Activated CD4-positive, alpha-beta memory T cell treated with anti-CD3 and anti-CD28 coated beads, Interleukin-2, amount 10 ng/mL, durations not matched to agents 7 days and 5 days (primary cell): ENCODE data around the gene AXIN1. TPM values are rescaled to one million over a fixed set of nuclear protein-coding genes. Genes with fewer than 3 reads are reported as not detected.
"Not testable (repeated sequence)": the region's sequence is repeated elsewhere in the genome, so short reads cannot be mapped to it uniquely, and the experiment has no call there.

ENCODE experiments used
- CTCF ChIA-PET: fragments of 350-600 bp; sonication (Branson Sonifier 250); formaldehyde crosslinking; loops from one replicate; lab custom pipeline; 2021; ENCODE audit warnings: antibody characterized with exemption, inconsistent platforms; lab: Charles Lee
- POLR2A ChIA-PET: fragments of 350-600 bp; sonication (Branson Sonifier 250); formaldehyde crosslinking; loops from one replicate; lab custom pipeline; 2021; ENCODE audit warnings: antibody characterized with exemption; lab: Charles Lee
- DNase-seq: peaks from one replicate; pipeline ENCODE4 v3.0.0-alpha.2; 2020
- H3K27ac Mint-ChIP-seq: one replicate; pipeline ENCODE4 v1.8.0; 2021; ENCODE audit warnings: mild to moderate bottlenecking, mixed read lengths
- H3K27me3 Mint-ChIP-seq: one replicate; pipeline ENCODE4 v1.8.0; 2021; ENCODE audit warnings: mixed read lengths
- H3K36me3 Mint-ChIP-seq: one replicate; pipeline ENCODE4 v1.8.0; 2021; ENCODE audit warnings: low read depth, mixed read lengths
- H3K4me1 Mint-ChIP-seq: one replicate; pipeline ENCODE4 v1.8.0; 2021; ENCODE audit warnings: mixed read lengths
- H3K4me3 Mint-ChIP-seq: one replicate; pipeline ENCODE4 v1.8.0; 2021; ENCODE audit warnings: mild to moderate bottlenecking, mixed read lengths
- H3K9me3 Mint-ChIP-seq: one replicate; pipeline ENCODE4 v1.8.0; 2021; ENCODE audit warnings: mixed read lengths
- total RNA-seq, 2 experiments: library from RNA; stranded (reverse); gene quantifications; one replicate each; pipeline ENCODE4 v1.2.3, GENCODE V29; 2021

The AXIN1 gene
- total RNA-seq, 2 experiments from 2014 or later, result 25.4 to 25.7 TPM

DNA sequence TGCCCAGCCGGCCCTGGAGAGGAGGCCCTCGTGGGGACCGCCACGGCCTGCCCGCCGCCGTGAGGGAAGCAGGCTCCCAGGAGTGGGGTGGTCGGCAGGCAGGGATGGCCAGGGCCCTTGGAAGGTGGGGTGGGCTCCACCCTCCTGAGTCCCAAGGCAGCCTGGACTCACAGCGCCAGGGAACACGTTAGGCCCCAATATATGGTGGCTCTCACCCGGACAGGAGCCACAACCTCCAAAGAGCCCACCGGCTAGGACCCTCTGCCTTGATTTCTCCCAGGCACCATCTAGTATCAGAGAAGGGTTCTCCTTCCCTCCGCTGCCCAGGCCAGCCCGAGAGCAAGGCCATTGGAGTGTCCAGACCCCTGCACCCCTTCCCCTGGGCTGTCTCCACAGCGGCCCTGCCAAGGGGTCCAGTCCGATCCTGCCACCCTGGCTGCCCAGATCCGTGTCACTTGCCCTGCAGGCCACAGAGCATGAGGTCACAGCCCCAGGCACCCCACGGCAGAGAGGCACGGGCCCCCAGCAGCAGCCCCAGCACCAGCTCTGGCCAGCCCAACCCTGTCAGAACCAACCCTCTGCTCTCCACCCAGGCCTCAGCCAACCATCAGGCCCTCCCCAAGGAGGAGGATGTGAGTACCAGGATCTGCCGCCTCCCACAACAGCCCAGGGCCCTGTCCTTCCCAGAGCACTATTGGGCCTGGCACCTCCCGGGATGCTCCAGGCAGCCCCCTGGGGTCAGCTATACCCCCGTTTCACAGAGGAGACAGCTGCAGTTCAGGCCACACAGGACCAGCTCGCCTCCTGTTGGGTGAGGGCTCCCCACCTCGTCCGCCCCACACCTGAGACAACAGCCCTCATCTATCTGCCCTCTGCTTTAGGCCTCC, 1.1 kb upstream of the AXIN1 start:
- DNase-seq, result no peak

DNA sequence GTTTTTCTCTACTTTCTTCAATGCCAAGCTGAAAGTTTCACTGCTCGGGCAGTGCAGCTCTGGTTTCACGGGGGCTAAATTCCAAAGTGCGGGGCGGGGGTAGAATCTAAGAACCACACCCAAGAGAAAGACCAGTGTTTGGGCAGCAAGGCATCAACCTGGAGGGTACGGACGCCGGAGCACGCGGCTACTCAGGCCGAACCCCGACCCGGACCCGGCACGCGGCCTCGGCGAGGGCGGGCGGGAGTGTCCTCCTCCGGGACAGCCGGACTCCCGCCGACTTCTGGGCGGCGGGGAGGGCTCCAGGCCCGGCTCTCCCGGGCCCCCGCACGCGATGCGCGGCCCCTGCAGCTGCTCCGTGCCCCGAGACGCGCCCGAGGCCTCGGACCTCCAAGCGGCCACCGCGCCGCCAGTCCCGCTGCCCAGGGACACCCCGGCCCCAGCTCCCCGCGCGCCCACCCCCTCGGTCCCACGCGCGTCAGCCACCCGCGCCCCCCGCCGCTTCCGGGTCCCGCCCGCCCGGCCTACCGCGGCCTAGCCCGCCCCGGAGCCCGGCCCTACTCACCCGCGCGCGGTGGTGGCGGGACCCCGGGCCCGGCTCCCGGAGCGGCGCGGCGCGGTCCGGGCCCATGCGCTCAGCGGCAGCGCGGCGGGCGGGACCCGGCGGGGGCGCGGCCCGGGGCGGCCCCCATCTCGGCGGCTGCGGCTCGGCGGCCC, 561 bp downstream of the AXIN1 start:
- H3K27ac Mint-ChIP-seq, result peak overlapping the region; percentile 86
- ChIA-PET POLR2A (interaction anchor here (0.9 to 2.3 kb wide), 7 partner anchors 15 to 297 kb away, joined by 3 to 15 read pairs (median 4); partner anchors contain the start of genes DECR2, FAM234A and WDR90), CTCF (interaction anchor here (1.0 to 1.4 kb wide), 5 partner anchors 14 to 123 kb away, joined by 3 to 13 read pairs (median 8); partner anchors contain the start of genes FAM234A, LUC7L and MRPL28)
- H3K36me3 Mint-ChIP-seq, result peaks cover 28% of the 10 kb centered on the region
- no peaks in the 10 kb centered on the region for H3K9me3 Mint-ChIP-seq
- peak; percentile 47 for DNase-seq
- H3K27me3 Mint-ChIP-seq, result no peaks in the 10 kb centered on the region
- H3K4me1 Mint-ChIP-seq, result peaks cover 56% of the 10 kb centered on the region
- peak overlapping the region; percentile 89 for H3K4me3 Mint-ChIP-seq

More for the DNA sequence above, 1.1 kb upstream of the AXIN1 start:
- POLR2A ChIA-PET, result interaction anchor here (0.6 to 2.5 kb wide), 5 partner anchors 10 to 118 kb away, joined by 3 to 15 read pairs (median 3); partner anchors contain the start of genes FAM234A and MRPL28
- peaks cover 42% of the 10 kb centered on the region for H3K4me1 Mint-ChIP-seq
- H3K27ac Mint-ChIP-seq, result no peak overlapping the region
- H3K9me3 Mint-ChIP-seq, result no peaks in the 10 kb centered on the region
- H3K36me3 Mint-ChIP-seq, result peaks cover 17% of the 10 kb centered on the region
- no peaks in the 10 kb centered on the region for H3K27me3 Mint-ChIP-seq
- CTCF ChIA-PET, result interaction anchor here (0.6 to 1.4 kb wide), 5 partner anchors 12 to 247 kb away, joined by 3 to 13 read pairs (median 8); partner anchors contain the start of genes FAM234A, LUC7L and MRPL28
- H3K4me3 Mint-ChIP-seq, result peak overlapping the region; percentile 39

DNA sequence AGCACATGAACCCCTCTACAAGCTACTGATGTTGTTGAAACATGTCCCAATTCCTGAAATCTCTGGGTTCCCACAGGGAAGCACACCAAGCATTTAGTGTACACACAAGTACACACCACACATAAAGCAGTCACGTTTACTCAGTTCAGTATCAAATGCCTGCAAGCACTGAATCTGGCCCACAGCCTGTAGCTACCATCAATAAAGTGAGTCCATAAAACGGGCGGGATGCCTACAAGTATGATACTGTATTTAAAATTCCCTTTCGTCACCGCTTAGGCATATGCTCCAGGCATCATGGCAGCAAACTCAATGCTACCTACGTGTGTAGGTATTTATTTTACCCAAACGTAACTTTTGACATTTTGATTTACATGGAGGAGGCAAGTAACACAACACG, 2.3 kb downstream of the AXIN1 start:
- peaks cover 67% of the 10 kb centered on the region for H3K4me1 Mint-ChIP-seq
- no peaks in the 10 kb centered on the region for H3K27me3 Mint-ChIP-seq
- no peaks in the 10 kb centered on the region for H3K9me3 Mint-ChIP-seq
- no peak for DNase-seq
- H3K4me3 Mint-ChIP-seq, result no peak overlapping the region
- CTCF ChIA-PET, result interaction anchor here (0.6 to 1.2 kb wide), 3 partner anchors 29 to 162 kb away, joined by 3 read pairs; no protein-coding TSS in a partner anchor
- peaks cover 46% of the 10 kb centered on the region for H3K36me3 Mint-ChIP-seq
- H3K27ac Mint-ChIP-seq, result no peak overlapping the region
- POLR2A ChIA-PET, result interaction anchor here (0.9 to 2.9 kb wide), 4 partner anchors 12 to 121 kb away, joined by 3 to 8 read pairs (median 6); partner anchors contain the start of genes FAM234A and LUC7L

DNA sequence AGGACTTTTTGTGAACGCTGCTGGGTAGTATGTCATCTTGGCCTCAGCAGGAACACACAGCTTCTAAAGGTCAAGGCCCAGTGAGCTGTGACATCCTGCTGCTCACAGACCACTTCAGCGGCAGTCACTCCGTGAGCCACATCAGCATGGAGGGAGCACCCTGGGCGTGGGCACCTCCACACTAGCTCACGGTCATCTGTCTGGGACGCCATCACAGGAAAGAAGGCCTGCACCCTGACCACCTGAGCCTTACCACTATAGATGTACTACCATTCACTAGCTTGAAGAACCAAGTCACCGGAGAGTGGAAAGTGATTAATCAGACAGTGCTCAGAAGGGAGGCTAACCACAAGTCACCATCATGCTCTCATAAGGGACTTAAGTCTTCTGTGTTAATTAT, 3.3 kb downstream of the AXIN1 start:
- ChIA-PET POLR2A (interaction anchor here (0.9 to 2.9 kb wide), 4 partner anchors 11 to 120 kb away, joined by 4 to 8 read pairs (median 6); partner anchors contain the start of genes FAM234A and LUC7L), CTCF (interaction anchor here (1.0 to 1.2 kb wide), 3 partner anchors 13 to 161 kb away, joined by 3 read pairs; no protein-coding TSS in a partner anchor)
- Mint-ChIP-seq H3K9me3 (no peaks in the 10 kb centered on the region), H3K27me3 (no peaks in the 10 kb centered on the region), H3K4me3 (no peak overlapping the region), H3K4me1 (peaks cover 65% of the 10 kb centered on the region), H3K36me3 (peaks cover 54% of the 10 kb centered on the region), H3K27ac (no peak overlapping the region)
- DNase-seq, result no peak

DNA sequence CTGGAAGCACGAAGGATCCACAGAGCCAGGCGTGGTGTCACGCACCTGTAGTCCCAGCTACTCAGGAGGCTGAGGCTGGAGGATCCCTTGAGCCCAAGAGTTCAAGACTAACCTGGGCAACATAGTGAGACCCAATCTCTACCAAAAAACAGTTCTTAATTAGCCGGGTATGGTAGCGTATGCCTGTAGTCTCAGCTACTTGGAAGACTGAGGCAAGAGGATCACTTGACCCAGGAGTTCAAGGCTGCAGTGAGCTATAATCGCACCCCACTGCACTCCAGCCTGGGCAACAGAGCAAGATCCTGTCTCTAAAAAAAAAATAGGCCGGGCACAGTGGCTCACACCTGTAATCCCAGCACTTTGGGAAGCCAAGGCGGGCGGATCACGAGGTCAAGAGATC, 4.0 kb downstream of the AXIN1 start:
- CTCF ChIA-PET, result interaction anchor here (1.0 kb wide), 2 partner anchors 27 to 113 kb away, joined by 3 read pairs; no protein-coding TSS in a partner anchor

DNA sequence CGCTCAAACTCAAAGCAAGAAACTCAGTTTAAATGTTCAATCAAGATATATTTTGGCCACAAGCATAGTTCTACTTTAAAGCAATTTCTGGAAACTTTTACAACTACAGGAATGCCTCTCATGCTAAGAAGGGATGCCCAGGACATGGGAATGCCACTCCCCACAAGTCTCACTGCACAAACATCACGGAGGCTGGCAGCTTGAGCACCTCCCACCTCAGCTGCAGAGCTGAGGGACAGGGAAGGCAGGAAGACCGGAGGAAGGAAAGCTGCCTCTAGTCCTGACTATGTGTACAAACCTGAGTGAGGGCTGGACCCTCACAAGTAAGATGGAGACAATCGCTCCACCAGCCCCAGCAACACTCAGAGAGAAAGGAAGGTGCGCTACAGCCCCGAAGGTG, 5.3 kb downstream of the AXIN1 start:
- H3K27me3 Mint-ChIP-seq, result no peaks in the 10 kb centered on the region
- no peaks in the 10 kb centered on the region for H3K9me3 Mint-ChIP-seq
- CTCF ChIA-PET, result interaction anchor here (0.8 to 1.0 kb wide), 2 partner anchors 25 to 250 kb away, joined by 3 read pairs; no protein-coding TSS in a partner anchor
- peaks cover 71% of the 10 kb centered on the region for H3K36me3 Mint-ChIP-seq
- no peak for DNase-seq
- H3K4me3 Mint-ChIP-seq, result no peak overlapping the region
- POLR2A ChIA-PET, result interaction anchor here (0.9 kb wide), 1 partner anchor 221 kb away, joined by 3 read pairs; no protein-coding TSS in a partner anchor
- H3K4me1 Mint-ChIP-seq, result peaks cover 70% of the 10 kb centered on the region
- no peak overlapping the region for H3K27ac Mint-ChIP-seq

More for the DNA sequence above, 4.0 kb downstream of the AXIN1 start:
- not testable (repeated sequence) for H3K9me3 Mint-ChIP-seq, DNase-seq, H3K27me3 Mint-ChIP-seq, H3K4me3 Mint-ChIP-seq, H3K27ac Mint-ChIP-seq
- peaks cover 64% of the 10 kb centered on the region for H3K4me1 Mint-ChIP-seq
- POLR2A ChIA-PET, result interaction anchor here (1.2 to 2.9 kb wide), 3 partner anchors 10 to 120 kb away, joined by 3 to 8 read pairs (median 7); partner anchors contain the start of gene FAM234A
- H3K36me3 Mint-ChIP-seq, result peaks cover 60% of the 10 kb centered on the region

DNA sequence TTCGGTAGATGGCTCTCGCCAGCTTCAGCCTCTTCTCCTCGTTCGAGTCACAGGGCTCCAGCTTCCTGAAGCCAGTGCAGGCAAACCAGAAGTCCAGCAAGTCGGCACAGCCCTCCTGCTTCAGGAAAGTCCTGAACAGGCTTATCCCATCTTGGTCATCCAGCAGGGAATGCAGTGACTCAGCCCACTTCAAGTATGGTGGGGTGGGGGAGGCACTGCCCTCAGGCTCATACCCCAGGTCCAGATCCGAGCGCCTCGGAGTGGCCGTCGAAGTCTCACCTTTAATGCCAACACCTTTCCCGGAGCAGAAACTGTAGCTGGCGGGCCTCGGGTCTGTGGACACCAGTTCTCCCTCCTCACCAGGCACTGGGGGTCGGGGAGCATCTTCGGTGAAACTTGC, 5.9 kb downstream of the AXIN1 start:
- H3K27me3 Mint-ChIP-seq, result no peaks in the 10 kb centered on the region
- H3K36me3 Mint-ChIP-seq, result peaks cover 77% of the 10 kb centered on the region
- CTCF ChIA-PET, result no interaction called here

DNA sequence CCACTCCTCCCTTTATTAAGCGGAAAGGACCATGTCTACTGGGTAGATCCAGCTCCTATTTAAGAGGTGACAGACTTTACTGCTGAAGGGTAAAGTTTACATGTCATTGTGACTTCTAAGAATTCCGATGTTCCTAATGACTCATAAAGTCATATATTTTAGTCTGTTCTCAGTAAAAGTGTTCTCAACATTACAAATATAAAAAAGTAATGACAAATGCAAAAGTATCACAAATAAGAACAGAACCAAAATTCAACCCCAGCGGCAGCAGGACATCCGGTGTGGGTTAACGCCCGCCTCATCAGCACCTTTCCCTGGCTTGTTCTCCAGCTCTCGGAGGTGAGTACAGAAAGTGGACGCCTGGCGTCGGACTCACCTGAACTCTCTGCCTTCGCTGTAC, 6.8 kb downstream of the AXIN1 start:
- DNase-seq, result peak; percentile 66
- POLR2A ChIA-PET, result interaction anchor here (1.0 to 1.4 kb wide), 5 partner anchors 9 to 117 kb away, joined by 3 to 8 read pairs (median 4); partner anchors contain the start of gene FAM234A
- H3K27me3 Mint-ChIP-seq, result no peaks in the 10 kb centered on the region
- H3K27ac Mint-ChIP-seq, result peak overlapping the region; percentile 63
- H3K9me3 Mint-ChIP-seq, result no peaks in the 10 kb centered on the region
- H3K4me3 Mint-ChIP-seq, result no peak overlapping the region
- H3K4me1 Mint-ChIP-seq, result peaks cover 71% of the 10 kb centered on the region
- CTCF ChIA-PET, result interaction anchor here (0.6 to 1.0 kb wide), 3 partner anchors 20 to 239 kb away, joined by 3 to 4 read pairs (median 3); partner anchors contain the start of gene FAM234A
- peaks cover 78% of the 10 kb centered on the region for H3K36me3 Mint-ChIP-seq

More for the DNA sequence above, 5.9 kb downstream of the AXIN1 start:
- Mint-ChIP-seq H3K27ac (no peak overlapping the region), H3K4me1 (peaks cover 76% of the 10 kb centered on the region), H3K9me3 (no peaks in the 10 kb centered on the region), H3K4me3 (no peak overlapping the region)
- POLR2A ChIA-PET, result interaction anchor here (0.9 to 1.4 kb wide), 3 partner anchors 21 to 222 kb away, joined by 3 to 8 read pairs (median 4); partner anchors contain the start of gene FAM234A
- no peak for DNase-seq

DNA sequence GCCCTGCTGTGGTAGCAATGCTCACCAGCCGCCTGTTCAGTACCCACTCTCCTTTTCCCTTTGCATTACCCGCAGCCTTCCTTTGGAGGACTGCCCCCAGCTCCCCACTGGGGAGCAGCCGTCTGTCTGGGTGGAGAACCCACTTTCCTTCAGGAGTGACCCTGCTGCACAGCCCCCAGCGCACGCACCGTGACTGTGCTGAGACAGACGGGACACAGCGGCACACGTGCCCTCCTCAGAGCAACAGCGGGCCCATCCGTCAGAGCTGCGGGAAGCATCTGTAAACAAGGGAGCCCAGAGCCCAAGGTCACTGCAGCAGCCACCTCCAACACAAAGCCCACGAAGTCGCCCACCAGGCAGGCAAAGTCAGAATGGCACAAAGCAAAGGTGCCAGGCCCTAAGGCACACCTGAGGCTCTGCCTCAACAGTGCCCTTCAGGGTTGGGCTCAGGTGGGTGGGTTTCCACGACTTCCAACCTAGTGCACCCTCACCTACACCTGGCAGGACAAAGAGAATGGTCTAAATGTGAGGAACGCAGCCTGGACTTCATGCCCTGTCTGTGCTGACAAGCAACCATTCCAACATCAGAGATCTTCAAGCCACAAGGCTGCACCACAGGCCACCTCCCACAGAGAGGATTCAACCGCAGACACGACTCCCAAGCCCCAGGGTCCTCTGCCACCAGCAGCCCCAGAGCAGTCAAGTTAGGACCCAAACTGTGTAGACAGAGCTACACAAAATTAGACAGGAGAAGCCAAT, 9.9 kb downstream of the AXIN1 start:
- H3K27ac Mint-ChIP-seq, result no peak overlapping the region
- peaks cover 63% of the 10 kb centered on the region for H3K36me3 Mint-ChIP-seq
- no peak for DNase-seq
- H3K4me1 Mint-ChIP-seq, result peaks cover 65% of the 10 kb centered on the region
- H3K4me3 Mint-ChIP-seq, result no peak overlapping the region
- CTCF ChIA-PET, result interaction anchor here (0.6 kb wide), 1 partner anchor 160 kb away, joined by 3 read pairs; no protein-coding TSS in a partner anchor
- H3K9me3 Mint-ChIP-seq, result no peaks in the 10 kb centered on the region
- POLR2A ChIA-PET, result no interaction called here
- no peaks in the 10 kb centered on the region for H3K27me3 Mint-ChIP-seq

DNA sequence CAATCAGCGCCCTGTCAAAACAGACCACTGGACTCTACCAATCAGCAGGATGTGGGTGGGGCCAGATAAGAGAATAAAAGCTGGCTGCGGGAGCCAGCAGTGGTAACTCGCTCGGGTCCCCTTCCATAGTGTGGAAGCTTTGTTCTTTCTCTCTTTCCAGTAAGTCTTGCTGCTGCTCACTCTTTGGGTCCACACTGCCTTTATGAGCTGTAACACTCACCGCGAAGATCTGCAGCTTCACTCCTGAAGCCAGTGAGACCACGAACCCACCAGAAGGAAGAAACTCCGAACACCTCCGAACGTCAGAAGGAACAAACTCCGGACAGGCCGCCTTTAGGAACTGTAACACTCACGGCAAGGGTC, 10.6 kb downstream of the AXIN1 start:
- POLR2A ChIA-PET, H3K9me3 Mint-ChIP-seq, H3K4me3 Mint-ChIP-seq, H3K27ac Mint-ChIP-seq, DNase-seq, H3K27me3 Mint-ChIP-seq, CTCF ChIA-PET: not testable (repeated sequence)
- Mint-ChIP-seq H3K36me3 (peaks cover 56% of the 10 kb centered on the region), H3K4me1 (peaks cover 58% of the 10 kb centered on the region)

DNA sequence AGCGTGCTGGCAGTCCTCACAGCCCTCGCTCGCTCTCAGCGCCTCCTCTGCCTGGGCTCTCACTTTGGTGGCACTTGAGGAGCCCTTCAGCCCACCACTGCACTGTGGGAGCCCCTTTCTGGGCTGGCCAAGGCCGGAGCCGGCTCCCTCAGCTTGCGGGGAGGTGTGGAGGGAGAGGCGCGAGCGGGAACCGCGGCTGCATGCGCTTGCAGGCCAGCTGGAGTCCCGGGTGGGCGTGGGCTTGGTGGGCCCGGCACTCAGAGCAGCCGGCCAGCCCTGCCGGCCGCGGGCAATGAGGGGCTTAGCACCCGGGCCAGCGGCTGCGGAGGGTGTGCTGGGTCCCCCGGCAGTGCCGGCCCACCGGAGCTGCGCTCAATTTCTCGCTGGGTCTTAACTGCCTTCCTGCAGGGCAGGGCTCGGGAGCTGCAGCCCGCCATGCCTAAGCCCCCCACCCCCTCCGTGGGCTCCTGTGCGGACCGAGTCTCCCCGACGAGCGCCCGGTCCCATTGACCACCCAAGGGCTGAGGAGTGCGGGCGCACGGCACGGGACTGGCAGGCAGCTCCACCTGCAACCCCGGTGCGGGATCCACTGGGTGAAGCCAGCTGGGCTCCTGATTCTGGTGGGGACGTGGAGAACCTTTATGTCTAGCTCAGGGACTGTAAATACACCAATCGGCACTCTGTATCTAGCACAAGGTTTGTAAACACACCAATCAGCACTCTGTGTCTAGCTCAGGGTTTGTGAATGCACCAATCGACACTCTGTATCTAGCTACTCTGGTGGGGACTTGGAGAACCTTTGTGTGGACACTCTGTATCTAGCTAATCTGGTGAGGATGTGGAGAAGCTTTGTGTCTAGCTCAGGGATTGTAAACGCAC, 11.2 kb downstream of the AXIN1 start:
- DNase-seq, H3K4me3 Mint-ChIP-seq, H3K27me3 Mint-ChIP-seq, H3K9me3 Mint-ChIP-seq, H3K27ac Mint-ChIP-seq, CTCF ChIA-PET: not testable (repeated sequence)
- POLR2A ChIA-PET, result interaction anchor here (1.1 kb wide), 1 partner anchor 10 kb away, joined by 4 read pairs; no protein-coding TSS in a partner anchor
- peaks cover 50% of the 10 kb centered on the region for H3K36me3 Mint-ChIP-seq
- peaks cover 55% of the 10 kb centered on the region for H3K4me1 Mint-ChIP-seq
